Body of pancreas (tissue), 4 donors: ENCODE results near the gene NAB2. TPM values are rescaled to one million over a fixed set of nuclear protein-coding genes. Genes with fewer than 3 reads are reported as not detected.

Experiments
- ATAC-seq: fragments of 150-250 bp; one replicate; pipeline ENCODE4 v1.9.1; 2016
- DNase-seq, 4 donors: peaks; one replicate each; pipeline ENCODE4 v3.0.0-alpha.2; 2019
- H3K27ac ChIP-seq, 4 donors: fragments of 200-600 bp; sonication (generic); 1 replicate in 3 of 4; 2 replicates in 1 of 4; pipeline versions ENCODE4 v1.5.1 to v1.6.1; 2016 to 2019; ENCODE audit warnings: mild to moderate bottlenecking in 1 of 4, mixed read lengths in 1 of 4, moderate library complexity in 1 of 4
- H3K27me3 ChIP-seq, 2 donors: fragments of 200-600 bp; sonication (generic); one replicate each; pipeline ENCODE4 v1.6.0; 2016; ENCODE audit warnings: mild to moderate bottlenecking in 1 of 2
- H3K36me3 ChIP-seq, 2 donors: fragments of 200-600 bp; sonication (generic); replicated peaks in 1 of 2; 2 replicates each; pipeline ENCODE4 v1.5.1; 2016; ENCODE audit warnings: low read depth in 2 of 2; ENCODE audit not compliant: insufficient read depth in 1 of 2
- H3K4me1 ChIP-seq: fragments of 200-600 bp; sonication (generic); one replicate; pipeline ENCODE4 v1.6.0; 2016
- H3K4me3 ChIP-seq, 2 donors: fragments of 200-600 bp; sonication (generic); 1 replicate in 1 of 2; 2 replicates in 1 of 2; pipeline ENCODE4 v1.5.1; 2016 to 2019
- H3K9me3 ChIP-seq, 3 donors: fragments of 200-600 bp; sonication (generic); 1 replicate in 2 of 3; 2 replicates in 1 of 3; pipeline ENCODE4 v1.5.1; 2016
- POLR2A ChIP-seq, 3 donors: fragments of 450-650 bp; IDR thresholded peaks; one replicate each; pipeline ENCODE4 v1.6.1; 2016; ENCODE audit warnings: antibody characterized with exemption in 3 of 3, mild to moderate bottlenecking in 2 of 3
- WGBS, 2 donors: methylation state at CpG; one replicate each; pipeline ENCODE4 v1.1.5; 2017; 5-methylcytosine and 5-hydroxymethylcytosine counted together
- intact Hi-C: fragments of 100-400 bp; cut with DNase I; formaldehyde crosslinking; loops from one replicate; pipeline ENCODE4 v1.15.1; 2023
- total RNA-seq, 2 donors: library from RNA; depleted of rRNA; stranded (reverse); fragments of >200 nt; gene quantifications; one replicate each; pipeline ENCODE4 v1.1.0, GENCODE V29; 2016
- TF ChIP-seq, protein P1 (sequence below), 7 experiments: fragments of 450-650 bp in 4 of 7; fragments of 200-600 bp in 3 of 7; sonication (generic) in 3 of 7; IDR thresholded peaks; one replicate each; pipeline ENCODE4 v1.5.1; 2016 to 2019; ENCODE audit warnings: antibody characterized with exemption in 7 of 7

Gene NAB2
- total RNA-seq, 2 donors from 2014 or later: 4.0 to 7.3 TPM

DNA sequence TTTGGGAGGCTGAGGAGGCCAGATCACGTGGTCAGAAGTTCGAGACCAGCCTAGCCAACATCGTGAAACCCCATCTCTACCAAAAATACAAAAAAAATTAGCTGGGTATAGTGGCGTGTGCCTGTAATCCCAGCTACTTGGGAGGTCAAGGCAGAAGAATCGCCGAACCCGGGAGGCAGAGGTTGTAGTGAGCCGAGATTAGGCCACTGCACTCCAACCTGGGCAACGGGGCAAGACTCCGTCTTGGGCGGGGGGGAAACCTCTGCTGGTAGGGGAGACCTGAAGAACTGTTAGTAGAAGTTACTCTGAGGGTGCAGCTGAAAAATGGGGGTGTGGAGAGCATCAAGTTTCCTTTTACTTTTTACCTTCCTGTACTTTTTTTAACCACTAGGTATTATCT, 37.1 kb downstream of the NAB2 start:
- ATAC-seq: no peak

GRCh38 chr12:57126561-57126960, 37.6 kb downstream of the NAB2 start:
- 40 to 45% methylated on average over 7 of the region's 7 CpGs for WGBS, 2 donors
- Histone ChIP-seq H3K27ac (peak overlapping the region in 3 of 4 donors; percentile 85 to 94 (median 92)), H3K4me3 (no peak overlapping the region), H3K4me1 (peaks cover 15% of the 10 kb centered on the region), H3K9me3 (no peaks in the 10 kb centered on the region), H3K36me3 (no peaks in the 10 kb centered on the region), H3K27me3 (no peaks in the 10 kb centered on the region)
- no peak for ATAC-seq
- intact Hi-C loops: no loop called here
- TF ChIP-seq, protein P1, sequence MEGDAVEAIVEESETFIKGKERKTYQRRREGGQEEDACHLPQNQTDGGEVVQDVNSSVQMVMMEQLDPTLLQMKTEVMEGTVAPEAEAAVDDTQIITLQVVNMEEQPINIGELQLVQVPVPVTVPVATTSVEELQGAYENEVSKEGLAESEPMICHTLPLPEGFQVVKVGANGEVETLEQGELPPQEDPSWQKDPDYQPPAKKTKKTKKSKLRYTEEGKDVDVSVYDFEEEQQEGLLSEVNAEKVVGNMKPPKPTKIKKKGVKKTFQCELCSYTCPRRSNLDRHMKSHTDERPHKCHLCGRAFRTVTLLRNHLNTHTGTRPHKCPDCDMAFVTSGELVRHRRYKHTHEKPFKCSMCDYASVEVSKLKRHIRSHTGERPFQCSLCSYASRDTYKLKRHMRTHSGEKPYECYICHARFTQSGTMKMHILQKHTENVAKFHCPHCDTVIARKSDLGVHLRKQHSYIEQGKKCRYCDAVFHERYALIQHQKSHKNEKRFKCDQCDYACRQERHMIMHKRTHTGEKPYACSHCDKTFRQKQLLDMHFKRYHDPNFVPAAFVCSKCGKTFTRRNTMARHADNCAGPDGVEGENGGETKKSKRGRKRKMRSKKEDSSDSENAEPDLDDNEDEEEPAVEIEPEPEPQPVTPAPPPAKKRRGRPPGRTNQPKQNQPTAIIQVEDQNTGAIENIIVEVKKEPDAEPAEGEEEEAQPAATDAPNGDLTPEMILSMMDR (IDR thresholded peaks at IDR 0.05): no peak
- TF ChIP-seq POLR2A (IDR thresholded peaks at IDR 0.05): no peak
- no peak for DNase-seq

More for the DNA sequence above, 37.1 kb downstream of the NAB2 start:
- Histone ChIP-seq H3K36me3 (no peaks in the 10 kb centered on the region), H3K27ac (peak overlapping the region in 1 of 4 donors; percentile 92), H3K9me3 (no peaks in the 10 kb centered on the region), H3K4me3 (no peak overlapping the region), H3K4me1 (peaks cover 15% of the 10 kb centered on the region), H3K27me3 (no peaks in the 10 kb centered on the region)
- intact Hi-C loops: no loop called here
- TF ChIP-seq, protein P1 (IDR thresholded peaks at IDR 0.05): no peak
- no peak for TF ChIP-seq POLR2A (IDR thresholded peaks at IDR 0.05)
- DNase-seq: no peak
- 82 to 87% methylated on average over 11 of the region's 11 CpGs for WGBS, 2 donors

- Histone ChIP-seq H3K4me1 (peaks cover 15% of the 10 kb centered on the region), H3K9me3 (no peaks in the 10 kb centered on the region), H3K27ac (peak overlapping the region; percentile 83 to 94 (median 88)), H3K4me3 (peak overlapping the region; percentile 60 to 63), H3K36me3 (no peaks in the 10 kb centered on the region), H3K27me3 (no peaks in the 10 kb centered on the region)
- peak; percentile 73 for ATAC-seq
- DNase-seq: peak; percentile 83 to 90 (median 88)
- intact Hi-C loops: no loop called here
- peak; percentile 47 to 67 (median 55) for TF ChIP-seq POLR2A (IDR thresholded peaks at IDR 0.05)
- TF ChIP-seq, protein P1 (IDR thresholded peaks at IDR 0.05): peak in 5 of 7 experiments; percentile 16 to 52 (median 41)
- WGBS, 2 donors: 1% methylated on average over 21 to 26 of the region's 26 CpGs
Observed at GRCh38 chr12:57127101-57127725, 38.3 kb downstream of the NAB2 start.

GRCh38 chr12:57127726-57128518, 39.0 kb downstream of the NAB2 start, which contains the start of gene LRP1:
TSS of gene LRP1 (plus strand) at chr12:57128483. CDS start at chr12:57128965, 482 bp downstream.
- Histone ChIP-seq H3K4me1 (peaks cover 15% of the 10 kb centered on the region), H3K9me3 (no peaks in the 10 kb centered on the region), H3K36me3 (no peaks in the 10 kb centered on the region), H3K4me3 (peak within 1 kb of the TSS; percentile 60 to 63), H3K27ac (peak within 1 kb of the TSS; percentile 83 to 94 (median 88)), H3K27me3 (no peaks in the 10 kb centered on the region)
- intact Hi-C loops: no loop called here
- peak; percentile 56 to 80 (median 69) for TF ChIP-seq POLR2A (IDR thresholded peaks at IDR 0.05)
- TF ChIP-seq, protein P1 (IDR thresholded peaks at IDR 0.05): no peak
- DNase-seq: peak; percentile 78 to 83 (median 82)
- ATAC-seq: peak; percentile 85
- WGBS, 2 donors: 1% methylated on average over 29 to 51 of the region's 57 CpGs
